HepG2 (cell line): ENCODE results near the gene LYRM1. TPM values are rescaled to one million over a fixed set of nuclear protein-coding genes. Genes with fewer than 3 reads are reported as not detected.

Source experiments
- ATAC-seq: fragments of 200-7000 bp; cut with Tn5 transposase; 3 replicates; pipeline ENCODE4 v1.9.1; 2020; ENCODE audit warnings: mild to moderate bottlenecking, moderate library complexity
- BruUV-seq: library from RNA; stranded (reverse); fragments of 400-500 nt; replicated peaks from 2 replicates; lab custom pipeline; 2021; lab: Mats Ljungman, UMichigan
- CTCF ChIA-PET: fragments of 300-600 bp; formaldehyde crosslinking; extraction: SDS; loops from one replicate; lab custom pipeline; 2021; ENCODE audit warnings: low total read pairs, inconsistent platforms, low intra/inter-chr PET ratio; lab: Yijun Ruan, JAX
- POLR2A ChIA-PET: fragments of 350-600 bp; sonication (Branson Sonifier 250); formaldehyde crosslinking; loops from one replicate; lab custom pipeline; 2020; ENCODE audit warnings: antibody characterized with exemption, inconsistent platforms; lab: Yijun Ruan, JAX
- DNase-seq: peaks from one replicate; pipeline ENCODE4 v3.0.0-alpha.2; 2015; ENCODE audit warnings: low spot score
- FAIRE-seq: peaks from 3 replicates; lab custom pipeline; 2011; peaks lifted over from hg19 to GRCh38; lab: Jason Lieb, UNC
- H2AFZ ChIP-seq: one replicate; pipeline ENCODE4 v1.6.1; 2011; ENCODE audit warnings: low read length, inconsistent platforms
- H3K27ac ChIP-seq: fragments of 300-600 bp; 3 replicates; pipeline ENCODE4 v1.8.0; 2011; ENCODE audit warnings: mixed run types, mild to moderate bottlenecking, mixed read lengths, low read length, inconsistent platforms; ENCODE audit not compliant: insufficient read depth; ENCODE audit errors: extremely low read length
- H3K27me3 ChIP-seq, 2 experiments: fragments of 200-600 bp in 1 of 2; 2 replicates in 1 of 2; 3 replicates in 1 of 2; pipeline versions ENCODE4 v1.6.0 to v1.8.0; 2011; ENCODE audit warnings: low read length in 2 of 2, mild to moderate bottlenecking in 2 of 2, moderate library complexity in 2 of 2, inconsistent platforms in 1 of 2; ENCODE audit not compliant: insufficient read depth in 2 of 2, control insufficient read depth in 1 of 2
- H3K36me3 ChIP-seq, 2 experiments: fragments of 200-600 bp in 1 of 2; replicated peaks in 1 of 2; 2 replicates in 1 of 2; 3 replicates in 1 of 2; pipeline versions ENCODE4 v1.5.1 to v1.8.0; 2011; ENCODE audit warnings: low read length in 2 of 2, inconsistent platforms in 1 of 2; ENCODE audit not compliant: insufficient read depth in 2 of 2, control insufficient read depth in 1 of 2
- H3K4me1 ChIP-seq: 2 replicates; pipeline ENCODE4 v1.5.1; 2012; ENCODE audit warnings: low read length, inconsistent platforms; ENCODE audit not compliant: insufficient read depth
- H3K4me2 ChIP-seq: 2 replicates; pipeline ENCODE4 v1.6.0; 2011; ENCODE audit warnings: low read depth, low read length, inconsistent platforms
- H3K4me3 ChIP-seq, 3 experiments: fragments of 200-600 bp in 1 of 3; sonication (generic), shearing (Covaris generic) in 1 of 3; replicated peaks in 1 of 3; 2 replicates each; pipeline ENCODE4 v1.5.1; 2011 to 2016; ENCODE audit warnings: low read length in 3 of 3, inconsistent platforms in 2 of 3, low read depth in 2 of 3, mild to moderate bottlenecking in 2 of 3, control low read depth in 1 of 3, mixed read lengths in 1 of 3; ENCODE audit not compliant: insufficient read depth in 1 of 3
- H3K79me2 ChIP-seq: one replicate; pipeline ENCODE4 v1.6.1; 2011; ENCODE audit warnings: low read length, inconsistent platforms; ENCODE audit not compliant: insufficient read depth
- H3K9ac ChIP-seq: 2 replicates; pipeline ENCODE4 v1.6.0; 2011; ENCODE audit warnings: mild to moderate bottlenecking, low read depth, low read length, inconsistent platforms; ENCODE audit not compliant: insufficient read depth
- H3K9me3 ChIP-seq: 2 replicates; pipeline ENCODE4 v1.5.1; 2012; ENCODE audit warnings: mild to moderate bottlenecking, low read length
- H4K20me1 ChIP-seq: 2 replicates; pipeline ENCODE4 v1.6.0; 2011; ENCODE audit warnings: inconsistent platforms, mild to moderate bottlenecking, low read length, moderate library complexity; ENCODE audit not compliant: insufficient read depth
- ETV5 ChIP-seq: IDR thresholded peaks from 2 replicates; pipeline ENCODE4 v1.6.1; 2018; ENCODE audit warnings: missing biosample characterization, missing genetic modification reagents, inconsistent platforms, borderline replicate concordance
- GATAD1 ChIP-seq: IDR thresholded peaks from 2 replicates; pipeline ENCODE4 v1.6.1; 2016; ENCODE audit warnings: missing genetic modification reagents, missing compliant biosample characterization
- KLF12 ChIP-seq: sonication (generic); formaldehyde crosslinking; IDR thresholded peaks from 2 replicates; pipeline ENCODE4 v1.4.0; 2020; ENCODE audit warnings: missing genetic modification reagents, borderline replicate concordance
- PHF21A ChIP-seq: sonication (generic); formaldehyde crosslinking; IDR thresholded peaks from 2 replicates; pipeline ENCODE4 v1.5.0; 2020; ENCODE audit warnings: mild to moderate bottlenecking, missing genetic modification reagents
- PREB ChIP-seq: sonication (generic); formaldehyde crosslinking; IDR thresholded peaks from 2 replicates; pipeline ENCODE4 v1.4.0; 2020; ENCODE audit warnings: missing genetic modification reagents
- RNF2 ChIP-seq: fragments of 450-650 bp; conservative IDR thresholded peaks from 2 replicates; pipeline ENCODE4 v1.6.1; 2016; ENCODE audit warnings: low read depth
- SETDB1 ChIP-seq: sonication (generic); formaldehyde crosslinking; IDR thresholded peaks from 2 replicates; pipeline ENCODE4 v1.5.1; 2020; ENCODE audit warnings: missing genetic modification reagents, mild to moderate bottlenecking, borderline replicate concordance
- SNRNP70 ChIP-seq: fragments of 200-400 bp; formaldehyde crosslinking; IDR thresholded peaks from 2 replicates; pipeline ENCODE4 v1.6.1; 2017; ENCODE audit warnings: mild to moderate bottlenecking, low read depth, low read length, moderate library complexity
- SOX6 ChIP-seq, 2 experiments: fragments of 450-650 bp in 1 of 2; sonication (generic) in 1 of 2; formaldehyde crosslinking in 1 of 2; IDR thresholded peaks; 2 replicates each; pipeline versions ENCODE4 v1.4.0 to v1.6.1; 2017 to 2020; ENCODE audit warnings: antibody characterized with exemption in 1 of 2, mild to moderate bottlenecking in 1 of 2, missing genetic modification reagents in 1 of 2
- ZNF282 ChIP-seq: fragments of 450-650 bp; IDR thresholded peaks from 2 replicates; pipeline ENCODE4 v1.6.1; 2018; ENCODE audit not compliant: partially characterized antibody
- ZNF317 ChIP-seq: sonication (generic); formaldehyde crosslinking; IDR thresholded peaks from 2 replicates; pipeline ENCODE4 v1.5.0; 2020; ENCODE audit warnings: mild to moderate bottlenecking, missing genetic modification reagents
- ZNF367 ChIP-seq: sonication (generic); formaldehyde crosslinking; IDR thresholded peaks from 2 replicates; pipeline ENCODE4 v1.4.0; 2020; ENCODE audit warnings: missing genetic modification reagents, borderline replicate concordance
- ZNF44 ChIP-seq: sonication (generic); formaldehyde crosslinking; IDR thresholded peaks from 2 replicates; pipeline ENCODE4 v1.5.1; 2020; ENCODE audit warnings: mild to moderate bottlenecking, missing genetic modification reagents
- ZNF530 ChIP-seq: sonication (generic); formaldehyde crosslinking; IDR thresholded peaks from 2 replicates; pipeline ENCODE4 v1.5.0; 2020; ENCODE audit warnings: low read depth, mild to moderate bottlenecking, missing genetic modification reagents
- ZNF547 ChIP-seq: sonication (generic); formaldehyde crosslinking; IDR thresholded peaks from 2 replicates; pipeline ENCODE4 v1.5.1; 2020; ENCODE audit warnings: mild to moderate bottlenecking, missing genetic modification reagents
- ZNF841 ChIP-seq: sonication (generic); formaldehyde crosslinking; IDR thresholded peaks from 2 replicates; pipeline ENCODE4 v1.8.1; 2023; ENCODE audit warnings: missing genetic modification reagents, borderline replicate concordance
- WGBS: methylation state at CpG from one replicate; pipeline ENCODE4 v1.1.6; 2017; ENCODE audit warnings: low lambda C conversion rate; 5-methylcytosine and 5-hydroxymethylcytosine counted together
- in situ Hi-C: cut with HindIII; loops from 2 replicates; pipeline ENCODE4 v1.10.0; 2017; ENCODE audit warnings: low pct_unique_long_range_greater_than_20kb; ENCODE audit not compliant: extremely low pct_ligation_motif_present
- intact Hi-C: fragments of 100-400 bp; cut with micrococcal nuclease; formaldehyde crosslinking; loops from one replicate; pipeline ENCODE4 v1.10.0; 2022; ENCODE audit not compliant: unreplicated experiment
- polyA plus RNA-seq, 8 experiments: library from polyadenylated mRNA; depleted of rRNA in 3 of 8; stranded (reverse) in 7 of 8; unstranded in 1 of 8; fragments of >200 nt; fragmentation: Illumina TruSeq in 4 of 8; extraction: Trizol in 4 of 8; gene quantifications; 2 replicates each; pipeline versions ENCODE4 v1.2.1 to v1.2.3, GENCODE V29; 2011 to 2016; ENCODE audit warnings: low read depth in 4 of 8, missing spikeins in 1 of 8, mixed read lengths in 1 of 8; ENCODE audit not compliant: insufficient read depth in 1 of 8
- total RNA-seq, 5 experiments: library from RNA; depleted of rRNA; stranded (reverse); fragments of >200 nt; fragmentation: Illumina TruSeq; extraction: Trizol; gene quantifications; 2 replicates each; pipeline ENCODE4 v1.2.3, GENCODE V29; 2016; ENCODE audit warnings: low read depth in 1 of 5
- TF ChIP-seq, protein P1 (sequence below): sonication (generic); formaldehyde crosslinking; IDR thresholded peaks from 2 replicates; pipeline ENCODE4 v1.4.0; 2020; ENCODE audit warnings: low read depth, mild to moderate bottlenecking, missing genetic modification reagents

LYRM1 gene
- total and polyA plus RNA-seq, 2 of the 13 experiments (the other 11 are each of a cell fraction or from before 2014, with no cell fraction given): 59.2 to 82.6 TPM

GRCh38 chr16:20960899-20961298 is 60.3 kb downstream of the LYRM1 start (continued):
- TF ChIP-seq PHF21A (CRISPR knock-in tag): no peak
- no peak for TF ChIP-seq ZNF841 (CRISPR knock-in tag)
- no peak for TF ChIP-seq ZNF317 (CRISPR knock-in tag)
- TF ChIP-seq, protein P1, sequence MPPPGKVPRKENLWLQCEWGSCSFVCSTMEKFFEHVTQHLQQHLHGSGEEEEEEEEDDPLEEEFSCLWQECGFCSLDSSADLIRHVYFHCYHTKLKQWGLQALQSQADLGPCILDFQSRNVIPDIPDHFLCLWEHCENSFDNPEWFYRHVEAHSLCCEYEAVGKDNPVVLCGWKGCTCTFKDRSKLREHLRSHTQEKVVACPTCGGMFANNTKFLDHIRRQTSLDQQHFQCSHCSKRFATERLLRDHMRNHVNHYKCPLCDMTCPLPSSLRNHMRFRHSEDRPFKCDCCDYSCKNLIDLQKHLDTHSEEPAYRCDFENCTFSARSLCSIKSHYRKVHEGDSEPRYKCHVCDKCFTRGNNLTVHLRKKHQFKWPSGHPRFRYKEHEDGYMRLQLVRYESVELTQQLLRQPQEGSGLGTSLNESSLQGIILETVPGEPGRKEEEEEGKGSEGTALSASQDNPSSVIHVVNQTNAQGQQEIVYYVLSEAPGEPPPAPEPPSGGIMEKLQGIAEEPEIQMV: no peak
- no peak for TF ChIP-seq ZNF530 (CRISPR knock-in tag)

GRCh38 chr16:20968765-20969164 is 68.2 kb downstream of the LYRM1 start:
- H3K4me2 ChIP-seq: no peak overlapping the region
- H3K4me1 ChIP-seq: no peaks in the 10 kb centered on the region
- ChIA-PET POLR2A (no interaction called here), CTCF (no interaction called here)
- no peak overlapping the region for H3K9ac ChIP-seq
- TF ChIP-seq ZNF367 (CRISPR knock-in tag) (no peak), SOX6 (IDR thresholded peaks at IDR 0.05) (0 out of 2 replicates have a peak, but pooled peaks have one; percentile 52), SOX6 (CRISPR knock-in tag; IDR thresholded peaks at IDR 0.05) (no peak), GATAD1 (no peak), KLF12 (CRISPR knock-in tag) (no peak), PREB (CRISPR knock-in tag) (no peak), SETDB1 (CRISPR knock-in tag) (no peak), ZNF44 (no peak), ETV5 (CRISPR knock-in tag) (no peak), ZNF547 (CRISPR knock-in tag) (no peak), ZNF282 (peak; percentile 75), RNF2 (no peak), SNRNP70 (no peak)
- H2AFZ ChIP-seq: no peak overlapping the region
- no peaks in the 10 kb centered on the region for H4K20me1 ChIP-seq
- no peak overlapping the region for H3K4me3 ChIP-seq
- peaks cover 0 to 44% of the 10 kb centered on the region in 2 experiments; a peak in 4 of 5 replicates for H3K27me3 ChIP-seq
- H3K36me3 ChIP-seq: no peaks in the 10 kb centered on the region
- WGBS: 31% methylated on average over 3 of the region's 3 CpGs
- H3K79me2 ChIP-seq: no peaks in the 10 kb centered on the region
- no peak for FAIRE-seq
- intact Hi-C loops: no loop called here
- no peak for ATAC-seq
- in situ Hi-C loops: no loop called here
- no peaks in the 10 kb centered on the region for H3K9me3 ChIP-seq
- no peak for DNase-seq
- BruUV-seq: no TSS peak
- no peak overlapping the region for H3K27ac ChIP-seq
